HepG2 (cell line): Measurements from ENCODE around the gene URGCP. TPM values are rescaled to one million over a fixed set of nuclear protein-coding genes. Genes with fewer than 3 reads are reported as not detected.

Experiments used
- MAF1 ChIP-seq: sonication (generic); formaldehyde crosslinking; IDR thresholded peaks from 2 replicates; pipeline ENCODE4 v1.5.0; 2020; ENCODE audit warnings: missing genetic modification reagents, borderline replicate concordance
- MXI1 ChIP-seq: IDR thresholded peaks from 3 replicates; pipeline ENCODE4 v1.6.1; 2012; ENCODE audit warnings: low read depth, low read length, inconsistent platforms, borderline replicate concordance
- PRPF4 ChIP-seq: fragments of 200-400 bp; formaldehyde crosslinking; IDR thresholded peaks from 2 replicates; pipeline ENCODE4 v1.6.1; 2016; ENCODE audit warnings: low read length, low read depth; ENCODE audit not compliant: poor library complexity, severe bottlenecking
- RFXAP ChIP-seq: sonication (generic); formaldehyde crosslinking; IDR thresholded peaks from 2 replicates; pipeline ENCODE4 v1.4.0; 2020; ENCODE audit warnings: missing genetic modification reagents, borderline replicate concordance
- ZBTB7B ChIP-seq: sonication (generic); formaldehyde crosslinking; IDR thresholded peaks from 2 replicates; pipeline ENCODE4 v1.4.0; 2020; ENCODE audit warnings: missing genetic modification reagents
- ZFP62 ChIP-seq: sonication (generic); formaldehyde crosslinking; IDR thresholded peaks from 2 replicates; pipeline ENCODE4 v1.4.0; 2020; ENCODE audit warnings: missing genetic modification reagents
- ZNF333 ChIP-seq: sonication (generic); formaldehyde crosslinking; IDR thresholded peaks from 2 replicates; pipeline ENCODE4 v1.4.0; 2020; ENCODE audit warnings: mild to moderate bottlenecking, missing genetic modification reagents, borderline replicate concordance
- ZNF746 ChIP-seq: sonication (generic); formaldehyde crosslinking; IDR thresholded peaks from 2 replicates; pipeline ENCODE4 v1.8.0; 2022; ENCODE audit warnings: mild to moderate bottlenecking, missing genetic modification reagents
- polyA plus RNA-seq, 8 experiments: library from polyadenylated mRNA; depleted of rRNA in 3 of 8; stranded (reverse) in 7 of 8; unstranded in 1 of 8; fragments of >200 nt; fragmentation: Illumina TruSeq in 4 of 8; extraction: Trizol in 4 of 8; gene quantifications; 2 replicates each; pipeline versions ENCODE4 v1.2.1 to v1.2.3, GENCODE V29; 2011 to 2016; ENCODE audit warnings: low read depth in 4 of 8, missing spikeins in 1 of 8, mixed read lengths in 1 of 8; ENCODE audit not compliant: insufficient read depth in 1 of 8
- total RNA-seq, 5 experiments: library from RNA; depleted of rRNA; stranded (reverse); fragments of >200 nt; fragmentation: Illumina TruSeq; extraction: Trizol; gene quantifications; 2 replicates each; pipeline ENCODE4 v1.2.3, GENCODE V29; 2016; ENCODE audit warnings: low read depth in 1 of 5
- TF ChIP-seq, protein P1 (sequence below), 2 experiments: sonication (generic) in 1 of 2; formaldehyde crosslinking in 1 of 2; IDR thresholded peaks; 2 replicates each; pipeline versions ENCODE4 v1.4.0 to v1.6.1; 2016 to 2020; ENCODE audit warnings: borderline replicate concordance in 1 of 2, low read depth in 1 of 2, mild to moderate bottlenecking in 1 of 2, missing genetic modification reagents in 1 of 2
- TF ChIP-seq, protein P2 (sequence below): sonication (generic); formaldehyde crosslinking; IDR thresholded peaks from 2 replicates; pipeline ENCODE4 v1.9.0; 2022; ENCODE audit warnings: low read depth, missing genetic modification reagents
- TF ChIP-seq, protein P3 (sequence below): sonication (generic); formaldehyde crosslinking; IDR thresholded peaks from 2 replicates; pipeline ENCODE4 v1.4.0; 2020; ENCODE audit warnings: missing genetic modification reagents
- TF ChIP-seq, protein P4 (sequence below): sonication (generic); formaldehyde crosslinking; IDR thresholded peaks from 2 replicates; pipeline ENCODE4 v1.4.0; 2020; ENCODE audit warnings: missing genetic modification reagents, borderline replicate concordance
- TF ChIP-seq, protein P5 (sequence below): sonication (generic); formaldehyde crosslinking; IDR thresholded peaks from 2 replicates; pipeline ENCODE4 v1.5.0; 2020; ENCODE audit warnings: missing genetic modification reagents
- TF ChIP-seq, protein P6 (sequence below): sonication (generic); formaldehyde crosslinking; IDR thresholded peaks from 2 replicates; pipeline ENCODE4 v1.5.0; 2020; ENCODE audit warnings: missing genetic modification reagents, mild to moderate bottlenecking, borderline replicate concordance

The URGCP gene
- total and polyA plus RNA-seq, 2 of the 13 experiments (the other 11 are each of a cell fraction or from before 2014, with no cell fraction given) = 22.3 to 25.8 TPM

DNA sequence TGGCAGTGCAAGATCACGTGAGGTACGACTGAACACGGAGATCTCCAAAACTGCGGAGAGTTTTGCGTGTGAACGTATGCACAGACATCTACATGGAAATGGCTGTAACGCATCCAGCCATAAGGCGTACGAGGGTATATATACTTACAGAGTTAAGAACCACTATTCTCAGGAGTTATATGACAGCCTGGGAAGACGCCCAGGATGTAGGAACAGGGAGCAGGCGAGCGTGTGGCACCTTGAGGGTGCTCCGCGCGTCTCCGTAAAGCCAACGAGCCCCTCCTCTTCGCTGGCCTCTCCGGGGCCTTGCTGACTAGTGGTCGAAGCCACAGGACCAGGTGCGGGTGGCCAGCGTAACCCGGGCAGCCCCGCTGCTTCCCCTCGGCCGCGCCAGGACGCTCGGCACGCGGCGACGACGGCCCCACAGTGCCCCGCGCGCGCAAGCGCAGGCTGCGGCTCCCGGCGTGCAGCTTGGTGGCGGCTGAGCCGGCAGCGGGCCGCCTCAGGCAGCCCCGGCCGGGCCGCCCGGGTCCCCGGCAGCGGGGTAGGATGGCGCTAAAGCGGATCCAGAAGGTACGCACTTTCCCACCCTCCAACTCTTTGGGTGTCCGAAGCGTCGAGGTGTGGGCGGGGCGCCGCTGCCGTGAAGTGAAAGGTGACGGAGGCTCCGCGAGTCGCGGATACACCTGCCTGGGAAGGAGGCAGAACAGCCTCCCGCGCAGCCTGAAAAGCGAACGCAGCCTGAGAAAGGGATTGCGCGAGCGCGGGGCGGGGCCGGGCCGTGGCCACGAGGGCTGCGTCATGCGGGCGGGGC lies 19.8 kb upstream of the URGCP start, which contains the start of gene UBE2D4 (continued):
- TF ChIP-seq, protein P1, sequence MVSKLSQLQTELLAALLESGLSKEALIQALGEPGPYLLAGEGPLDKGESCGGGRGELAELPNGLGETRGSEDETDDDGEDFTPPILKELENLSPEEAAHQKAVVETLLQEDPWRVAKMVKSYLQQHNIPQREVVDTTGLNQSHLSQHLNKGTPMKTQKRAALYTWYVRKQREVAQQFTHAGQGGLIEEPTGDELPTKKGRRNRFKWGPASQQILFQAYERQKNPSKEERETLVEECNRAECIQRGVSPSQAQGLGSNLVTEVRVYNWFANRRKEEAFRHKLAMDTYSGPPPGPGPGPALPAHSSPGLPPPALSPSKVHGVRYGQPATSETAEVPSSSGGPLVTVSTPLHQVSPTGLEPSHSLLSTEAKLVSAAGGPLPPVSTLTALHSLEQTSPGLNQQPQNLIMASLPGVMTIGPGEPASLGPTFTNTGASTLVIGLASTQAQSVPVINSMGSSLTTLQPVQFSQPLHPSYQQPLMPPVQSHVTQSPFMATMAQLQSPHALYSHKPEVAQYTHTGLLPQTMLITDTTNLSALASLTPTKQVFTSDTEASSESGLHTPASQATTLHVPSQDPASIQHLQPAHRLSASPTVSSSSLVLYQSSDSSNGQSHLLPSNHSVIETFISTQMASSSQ (IDR thresholded peaks at IDR 0.05; ENCODE audit: low read depth) = no peak
- TF ChIP-seq, protein P1 (CRISPR knock-in tag; IDR thresholded peaks at IDR 0.05; ENCODE audit: borderline replicate concordance) = peak; percentile 68
- TF ChIP-seq ZBTB7B (CRISPR knock-in tag) (no peak; the same call in 1 of the 2 replicates), ZFP62 (CRISPR knock-in tag) (no peak), MAF1 (CRISPR knock-in tag) (peak; percentile 96; the same call in 1 of the 2 replicates), ZNF333 (CRISPR knock-in tag) (peak; percentile 46; the same call in 1 of the 2 replicates), ZNF746 (peak; percentile 55), RFXAP (CRISPR knock-in tag) (no peak), PRPF4 (no peak), MXI1 (peak; percentile 78; the same call in 2 of the 3 replicates)
- TF ChIP-seq, protein P2, sequence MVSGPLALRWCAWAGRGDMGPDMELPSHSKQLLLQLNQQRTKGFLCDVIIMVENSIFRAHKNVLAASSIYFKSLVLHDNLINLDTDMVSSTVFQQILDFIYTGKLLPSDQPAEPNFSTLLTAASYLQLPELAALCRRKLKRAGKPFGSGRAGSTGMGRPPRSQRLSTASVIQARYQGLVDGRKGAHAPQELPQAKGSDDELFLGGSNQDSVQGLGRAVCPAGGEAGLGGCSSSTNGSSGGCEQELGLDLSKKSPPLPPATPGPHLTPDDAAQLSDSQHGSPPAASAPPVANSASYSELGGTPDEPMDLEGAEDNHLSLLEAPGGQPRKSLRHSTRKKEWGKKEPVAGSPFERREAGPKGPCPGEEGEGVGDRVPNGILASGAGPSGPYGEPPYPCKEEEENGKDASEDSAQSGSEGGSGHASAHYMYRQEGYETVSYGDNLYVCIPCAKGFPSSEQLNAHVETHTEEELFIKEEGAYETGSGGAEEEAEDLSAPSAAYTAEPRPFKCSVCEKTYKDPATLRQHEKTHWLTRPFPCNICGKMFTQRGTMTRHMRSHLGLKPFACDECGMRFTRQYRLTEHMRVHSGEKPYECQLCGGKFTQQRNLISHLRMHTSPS (CRISPR knock-in tag) = 0 out of 2 replicates have a peak, but pooled peaks have one; percentile 50
- TF ChIP-seq, protein P3, sequence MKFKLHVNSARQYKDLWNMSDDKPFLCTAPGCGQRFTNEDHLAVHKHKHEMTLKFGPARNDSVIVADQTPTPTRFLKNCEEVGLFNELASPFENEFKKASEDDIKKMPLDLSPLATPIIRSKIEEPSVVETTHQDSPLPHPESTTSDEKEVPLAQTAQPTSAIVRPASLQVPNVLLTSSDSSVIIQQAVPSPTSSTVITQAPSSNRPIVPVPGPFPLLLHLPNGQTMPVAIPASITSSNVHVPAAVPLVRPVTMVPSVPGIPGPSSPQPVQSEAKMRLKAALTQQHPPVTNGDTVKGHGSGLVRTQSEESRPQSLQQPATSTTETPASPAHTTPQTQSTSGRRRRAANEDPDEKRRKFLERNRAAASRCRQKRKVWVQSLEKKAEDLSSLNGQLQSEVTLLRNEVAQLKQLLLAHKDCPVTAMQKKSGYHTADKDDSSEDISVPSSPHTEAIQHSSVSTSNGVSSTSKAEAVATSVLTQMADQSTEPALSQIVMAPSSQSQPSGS = peak; percentile 22; the same call in 1 of the 2 replicates
- TF ChIP-seq, protein P4, sequence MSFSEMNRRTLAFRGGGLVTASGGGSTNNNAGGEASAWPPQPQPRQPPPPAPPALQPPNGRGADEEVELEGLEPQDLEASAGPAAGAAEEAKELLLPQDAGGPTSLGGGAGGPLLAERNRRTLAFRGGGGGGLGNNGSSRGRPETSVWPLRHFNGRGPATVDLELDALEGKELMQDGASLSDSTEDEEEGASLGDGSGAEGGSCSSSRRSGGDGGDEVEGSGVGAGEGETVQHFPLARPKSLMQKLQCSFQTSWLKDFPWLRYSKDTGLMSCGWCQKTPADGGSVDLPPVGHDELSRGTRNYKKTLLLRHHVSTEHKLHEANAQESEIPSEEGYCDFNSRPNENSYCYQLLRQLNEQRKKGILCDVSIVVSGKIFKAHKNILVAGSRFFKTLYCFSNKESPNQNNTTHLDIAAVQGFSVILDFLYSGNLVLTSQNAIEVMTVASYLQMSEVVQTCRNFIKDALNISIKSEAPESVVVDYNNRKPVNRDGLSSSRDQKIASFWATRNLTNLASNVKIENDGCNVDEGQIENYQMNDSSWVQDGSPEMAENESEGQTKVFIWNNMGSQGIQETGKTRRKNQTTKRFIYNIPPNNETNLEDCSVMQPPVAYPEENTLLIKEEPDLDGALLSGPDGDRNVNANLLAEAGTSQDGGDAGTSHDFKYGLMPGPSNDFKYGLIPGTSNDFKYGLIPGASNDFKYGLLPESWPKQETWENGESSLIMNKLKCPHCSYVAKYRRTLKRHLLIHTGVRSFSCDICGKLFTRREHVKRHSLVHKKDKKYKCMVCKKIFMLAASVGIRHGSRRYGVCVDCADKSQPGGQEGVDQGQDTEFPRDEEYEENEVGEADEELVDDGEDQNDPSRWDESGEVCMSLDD (CRISPR knock-in tag) = peak; percentile 6; the same call in 1 of the 2 replicates
- TF ChIP-seq, protein P5, sequence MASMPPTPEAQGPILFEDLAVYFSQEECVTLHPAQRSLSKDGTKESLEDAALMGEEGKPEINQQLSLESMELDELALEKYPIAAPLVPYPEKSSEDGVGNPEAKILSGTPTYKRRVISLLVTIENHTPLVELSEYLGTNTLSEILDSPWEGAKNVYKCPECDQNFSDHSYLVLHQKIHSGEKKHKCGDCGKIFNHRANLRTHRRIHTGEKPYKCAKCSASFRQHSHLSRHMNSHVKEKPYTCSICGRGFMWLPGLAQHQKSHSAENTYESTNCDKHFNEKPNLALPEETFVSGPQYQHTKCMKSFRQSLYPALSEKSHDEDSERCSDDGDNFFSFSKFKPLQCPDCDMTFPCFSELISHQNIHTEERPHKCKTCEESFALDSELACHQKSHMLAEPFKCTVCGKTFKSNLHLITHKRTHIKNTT (CRISPR knock-in tag) = no peak
- TF ChIP-seq, protein P6, sequence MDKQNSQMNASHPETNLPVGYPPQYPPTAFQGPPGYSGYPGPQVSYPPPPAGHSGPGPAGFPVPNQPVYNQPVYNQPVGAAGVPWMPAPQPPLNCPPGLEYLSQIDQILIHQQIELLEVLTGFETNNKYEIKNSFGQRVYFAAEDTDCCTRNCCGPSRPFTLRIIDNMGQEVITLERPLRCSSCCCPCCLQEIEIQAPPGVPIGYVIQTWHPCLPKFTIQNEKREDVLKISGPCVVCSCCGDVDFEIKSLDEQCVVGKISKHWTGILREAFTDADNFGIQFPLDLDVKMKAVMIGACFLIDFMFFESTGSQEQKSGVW (CRISPR knock-in tag) = no peak
